ENCODE measurements around the gene LAMB3.

DNA sequence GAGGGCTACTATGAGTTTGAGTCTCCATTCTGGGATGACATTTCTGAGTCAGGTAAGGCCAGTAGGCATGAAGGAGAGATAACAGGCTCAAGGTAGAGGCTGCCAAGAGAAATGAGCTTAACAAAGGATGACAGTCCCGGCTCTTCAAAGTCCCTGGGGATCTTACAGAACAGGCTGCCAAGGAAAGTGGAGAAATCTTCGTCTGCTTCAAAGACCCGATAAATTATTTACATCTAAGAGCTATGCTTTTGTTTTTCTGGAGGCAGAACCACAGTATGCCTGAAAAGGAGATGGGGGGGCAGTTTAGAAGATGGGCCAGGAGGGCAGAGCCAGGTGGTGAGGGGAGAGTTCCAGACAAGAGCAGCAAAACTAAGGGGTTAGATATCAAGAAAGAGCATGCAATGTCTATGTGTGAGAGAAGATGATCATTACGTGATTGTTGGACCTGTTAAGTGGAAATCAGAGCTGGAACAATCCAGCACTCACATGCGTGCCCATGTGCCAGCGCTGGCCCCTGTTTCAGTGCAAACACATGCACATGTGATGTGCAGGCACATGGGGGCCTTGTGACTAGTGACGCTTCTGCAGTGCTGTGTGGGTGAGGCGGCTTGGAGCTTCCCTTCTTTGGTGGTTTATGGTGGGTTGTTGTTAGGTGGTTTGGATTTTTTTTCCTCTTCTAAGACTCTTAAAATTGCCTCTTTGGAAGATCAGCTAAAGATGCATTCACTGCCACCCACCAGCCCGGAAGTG, 43.0 kb downstream of the LAMB3 start:
- TF ChIP-seq, protein P1, sequence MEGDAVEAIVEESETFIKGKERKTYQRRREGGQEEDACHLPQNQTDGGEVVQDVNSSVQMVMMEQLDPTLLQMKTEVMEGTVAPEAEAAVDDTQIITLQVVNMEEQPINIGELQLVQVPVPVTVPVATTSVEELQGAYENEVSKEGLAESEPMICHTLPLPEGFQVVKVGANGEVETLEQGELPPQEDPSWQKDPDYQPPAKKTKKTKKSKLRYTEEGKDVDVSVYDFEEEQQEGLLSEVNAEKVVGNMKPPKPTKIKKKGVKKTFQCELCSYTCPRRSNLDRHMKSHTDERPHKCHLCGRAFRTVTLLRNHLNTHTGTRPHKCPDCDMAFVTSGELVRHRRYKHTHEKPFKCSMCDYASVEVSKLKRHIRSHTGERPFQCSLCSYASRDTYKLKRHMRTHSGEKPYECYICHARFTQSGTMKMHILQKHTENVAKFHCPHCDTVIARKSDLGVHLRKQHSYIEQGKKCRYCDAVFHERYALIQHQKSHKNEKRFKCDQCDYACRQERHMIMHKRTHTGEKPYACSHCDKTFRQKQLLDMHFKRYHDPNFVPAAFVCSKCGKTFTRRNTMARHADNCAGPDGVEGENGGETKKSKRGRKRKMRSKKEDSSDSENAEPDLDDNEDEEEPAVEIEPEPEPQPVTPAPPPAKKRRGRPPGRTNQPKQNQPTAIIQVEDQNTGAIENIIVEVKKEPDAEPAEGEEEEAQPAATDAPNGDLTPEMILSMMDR (IDR thresholded peaks at IDR 0.05): no peak
- no peak for TF ChIP-seq POLR2A (IDR thresholded peaks at IDR 0.05)

All from testis (tissue), 2 donors.